Right renal pelvis (tissue), 4 donors: ENCODE data around the gene RELCH. TPM values are rescaled to one million over a fixed set of nuclear protein-coding genes. Genes with fewer than 3 reads are reported as not detected.
"Not testable (repeated sequence)": the region's sequence is repeated elsewhere in the genome, so short reads cannot be mapped to it uniquely, and the experiment has no call there.

ENCODE experiments used
- DNase-seq, 4 donors: peaks; one replicate each; pipeline ENCODE4 v3.0.0-alpha.2; 2013; ENCODE audit warnings: low read depth in 4 of 4, low spot score in 3 of 4, missing footprints in 1 of 4
- polyA plus RNA-seq, 4 donors: library from polyadenylated mRNA; unstranded; fragments of 120-200 nt; gene quantifications; one replicate each; pipeline ENCODE4 v1.2.1, GENCODE V29; 2013; ENCODE audit not compliant: insufficient read length in 4 of 4

Gene RELCH
- polyA plus RNA-seq = 10 to 100 TPM; 31.8 to 41.2 (median 37.4) TPM

DNA sequence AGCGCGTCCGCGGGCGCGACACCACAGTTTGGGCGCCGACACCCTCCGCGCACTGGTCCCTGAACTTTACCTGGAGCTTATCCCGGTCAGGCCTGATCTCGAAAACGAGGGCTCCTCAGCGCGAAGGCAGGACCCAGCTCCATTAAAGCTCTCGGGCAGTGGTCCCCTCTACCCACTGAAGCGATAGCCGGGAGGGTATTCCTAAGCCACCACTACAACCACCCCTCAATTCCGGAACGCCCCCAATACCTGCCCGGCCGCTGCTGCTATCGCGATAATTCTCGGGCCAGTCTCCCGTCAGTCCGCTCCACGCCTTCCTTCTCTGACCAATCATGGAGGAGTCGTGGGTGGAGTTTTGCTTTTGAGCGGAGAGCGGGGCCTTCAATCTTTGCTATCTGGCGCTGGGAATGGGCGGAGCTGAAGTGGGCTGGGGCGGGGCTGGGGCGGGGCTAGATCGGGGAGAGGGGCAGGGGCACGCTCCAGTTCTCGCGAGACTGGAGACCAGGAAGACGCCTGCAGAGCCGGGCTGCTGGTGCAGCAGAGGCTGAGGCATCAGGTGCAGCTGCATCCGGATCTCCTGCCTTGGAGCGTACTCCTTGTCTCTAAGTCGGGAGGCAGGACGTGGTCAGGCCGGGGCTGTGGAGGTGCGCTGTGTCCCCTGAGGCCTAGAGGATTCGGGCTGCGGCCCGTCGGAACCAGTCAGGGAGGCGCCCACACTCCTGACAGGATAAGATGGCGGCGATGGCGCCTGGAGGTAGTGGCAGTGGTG lies at the start of gene RELCH, which contains the start of gene PIGN:
RELCH (plus strand) TSS at position 482 of the 769 bp plus-strand sequence; CDS start at position 733, 251 bp downstream.
PIGN (minus strand) TSS at position 283 of the 769 bp plus-strand sequence. CDS start 25,703 bp downstream, outside the sequence.
- DNase-seq = peak; percentile 94 to 99 (median 98)

GRCh38 chr18:62138461-62139235 lies 48.4 kb upstream of the RELCH start:
- DNase-seq = no peak

- no peak for DNase-seq
These were observed 46.8 kb upstream of the RELCH start for GRCh38 chr18:62140259-62140658.

- no peak for DNase-seq
These were observed 42.7 kb upstream of the RELCH start for GRCh38 chr18:62144338-62144737.

GRCh38 chr18:62151068-62151771 lies 35.8 kb upstream of the RELCH start:
- no peak for DNase-seq

GRCh38 chr18:62152844-62153243 lies 34.2 kb upstream of the RELCH start:
- DNase-seq = no peak

DNA sequence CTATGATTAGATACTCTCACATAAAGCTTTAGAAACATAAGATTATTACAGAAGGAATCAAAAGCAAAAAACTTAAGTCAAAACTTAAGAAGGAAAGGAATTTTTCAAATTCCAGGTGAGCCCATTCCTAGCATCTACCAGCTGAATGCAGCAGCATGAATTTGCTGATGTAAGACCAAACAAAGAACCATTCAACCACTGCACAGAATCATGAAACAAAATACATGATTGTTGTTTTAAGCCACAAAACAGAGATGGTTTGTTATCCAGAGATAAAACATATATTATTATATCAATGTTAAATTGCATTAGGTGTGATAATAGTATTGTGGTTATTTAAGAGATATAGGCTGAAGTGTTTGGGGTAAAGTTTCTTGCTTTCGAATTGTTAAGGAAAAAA lies 29.2 kb upstream of the RELCH start:
- no peak for DNase-seq

DNA sequence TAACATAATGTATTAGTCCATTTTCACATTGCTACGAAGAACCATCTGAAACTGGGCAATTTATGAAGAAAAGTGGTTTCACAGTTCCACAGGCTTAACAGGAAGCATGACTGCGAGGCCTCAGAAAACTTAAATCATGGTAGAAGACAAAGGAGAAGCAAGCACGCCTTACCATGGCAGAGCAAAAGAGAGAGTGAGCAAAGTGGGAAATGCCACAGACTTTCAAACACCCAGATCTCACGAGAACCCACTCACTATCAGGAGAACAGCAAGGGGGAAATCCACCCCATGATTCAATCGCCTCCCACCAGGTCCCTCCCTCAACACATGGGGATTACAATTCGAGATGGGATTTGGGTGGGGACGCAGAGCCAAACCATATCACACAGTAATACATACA lies 22.7 kb upstream of the RELCH start:
- no peak for DNase-seq

DNA sequence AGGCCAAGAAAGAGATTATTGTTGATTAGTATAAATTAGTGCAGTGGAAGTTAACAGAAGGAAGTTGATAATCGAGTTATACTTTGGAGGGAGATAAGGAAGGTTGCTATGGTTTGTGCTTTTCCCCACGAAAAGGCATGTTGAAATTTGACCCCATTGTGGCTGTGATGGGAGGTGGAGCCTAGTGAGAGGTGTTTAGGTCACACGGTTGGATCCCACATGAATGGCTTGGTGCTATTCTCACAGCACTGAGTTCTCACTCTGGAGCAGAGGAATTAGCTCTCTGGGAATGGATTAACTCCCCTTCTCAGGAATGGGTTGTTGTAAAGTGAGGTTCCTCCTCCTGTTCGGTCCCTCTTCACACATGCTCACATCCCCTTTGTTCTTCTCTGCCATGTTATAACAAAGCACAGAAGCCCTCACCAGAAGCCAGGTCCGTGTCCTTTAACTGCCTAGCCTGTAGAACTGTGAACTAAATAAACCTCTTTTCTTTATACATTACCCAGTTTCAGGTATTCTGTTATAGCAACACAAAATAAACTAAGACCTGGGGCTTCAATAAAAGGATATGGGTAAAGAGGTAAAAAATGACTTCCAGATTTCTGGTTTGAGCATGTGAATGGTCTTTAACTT lies 22.1 kb upstream of the RELCH start:
- no peak for DNase-seq

- DNase-seq = no peak
These were observed 21.5 kb upstream of the RELCH start for GRCh38 chr18:62165583-62165982.

DNA sequence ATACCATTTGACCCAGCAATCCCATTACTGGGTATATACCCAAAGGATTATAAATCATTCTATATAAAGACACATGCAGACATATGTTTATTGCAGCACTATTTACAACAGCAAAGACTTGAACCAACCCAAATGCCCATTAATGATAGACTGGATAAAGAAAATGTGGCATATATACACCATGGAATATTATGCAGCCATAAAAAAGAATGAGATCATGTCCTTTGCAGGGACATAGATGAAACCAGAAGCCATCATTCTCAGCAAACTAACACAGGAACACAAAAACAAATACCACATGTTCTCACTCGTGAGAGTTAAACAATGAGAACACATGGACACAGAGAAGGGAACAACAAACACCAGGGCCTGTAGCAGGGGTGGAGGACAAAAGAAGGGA lies 20.5 kb upstream of the RELCH start:
- DNase-seq = not testable (repeated sequence)

DNA sequence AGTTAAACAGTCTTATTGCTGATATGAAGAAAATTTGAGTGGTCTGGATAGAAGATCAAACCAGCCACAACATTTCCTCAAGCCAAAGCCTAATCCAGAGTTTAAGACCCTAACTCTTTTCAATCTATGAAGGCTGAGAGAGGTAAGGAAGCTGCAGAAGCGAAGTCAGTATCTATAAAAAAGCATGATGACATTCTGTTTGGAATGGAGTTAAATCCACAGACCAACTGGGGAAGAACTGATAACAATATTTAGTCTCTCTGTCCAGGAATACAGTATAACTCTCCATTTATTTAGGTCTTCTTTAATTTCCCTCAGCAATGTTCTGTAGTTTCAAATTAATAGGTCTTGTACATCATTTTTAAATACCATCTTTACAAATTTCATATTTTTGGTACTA lies 16.2 kb upstream of the RELCH start:
- DNase-seq = no peak

- DNase-seq = no peak
These were observed 14.8 kb upstream of the RELCH start for GRCh38 chr18:62172298-62172697.

GRCh38 chr18:62175521-62175920 lies 11.5 kb upstream of the RELCH start:
- no peak for DNase-seq

- DNase-seq = no peak
These were observed 9.8 kb upstream of the RELCH start for GRCh38 chr18:62177271-62177670.

- no peak for DNase-seq
These were observed 7.8 kb upstream of the RELCH start for GRCh38 chr18:62179213-62179612.

DNA sequence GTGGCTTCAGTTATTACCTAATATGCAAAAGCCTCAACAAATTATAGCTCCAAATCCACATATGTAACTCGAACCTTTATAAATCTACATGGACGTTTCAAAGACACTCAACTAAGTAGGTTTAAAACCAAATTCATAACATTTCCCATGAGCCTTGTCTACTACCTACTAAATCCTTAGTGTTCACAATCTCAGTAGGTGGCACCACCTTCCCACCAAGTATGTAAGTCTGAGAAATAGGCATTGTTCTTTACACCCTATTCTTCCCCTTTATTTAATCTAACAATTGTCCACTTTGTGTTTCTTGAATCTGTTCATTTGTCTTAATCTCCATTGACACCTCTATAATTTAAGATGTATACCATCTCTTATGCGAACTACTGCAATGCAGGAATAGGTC lies 4.8 kb upstream of the RELCH start:
- no peak for DNase-seq

- DNase-seq = peak in 1 of 4 donors; percentile 23
These were observed 3.4 kb upstream of the RELCH start for GRCh38 chr18:62183578-62184195.

GRCh38 chr18:62186499-62186773 lies 619 bp upstream of the RELCH start:
- peak in 1 of 4 donors; percentile 31 for DNase-seq
